IMR-90 (cell line): Measurements from ENCODE around the gene HDAC9. TPM values are rescaled to one million over a fixed set of nuclear protein-coding genes. Genes with fewer than 3 reads are reported as not detected.

Experiments
- ATAC-seq: fragments of 200-7000 bp; cut with Tn5 transposase; 2 replicates; pipeline ENCODE4 v1.9.1; 2020; ENCODE audit warnings: low read depth, mild to moderate bottlenecking, moderate library complexity
- BruUV-seq: library from RNA; stranded (reverse); fragments of 400-500 nt; replicated peaks from 2 replicates; lab custom pipeline; 2021; lab: Mats Ljungman, UMichigan
- CTCF ChIA-PET: fragments of 300-600 bp; formaldehyde crosslinking; extraction: SDS; loops from one replicate; lab custom pipeline; 2021; ENCODE audit warnings: antibody characterized with exemption; lab: Yijun Ruan, JAX
- POLR2A ChIA-PET: fragments of 300-600 bp; sonication (Branson Sonifier 250); formaldehyde crosslinking; loops from one replicate; lab custom pipeline; 2022; ENCODE audit warnings: antibody characterized with exemption; ENCODE audit not compliant: unreplicated experiment; lab: Charles Lee
- DNase-seq: peaks from one replicate; pipeline ENCODE4 v3.0.0; 2013
- H2AFZ ChIP-seq: replicated peaks from 2 replicates; pipeline ENCODE3; 2013; ENCODE audit warnings: low read length, mild to moderate bottlenecking; ENCODE audit not compliant: poor library complexity
- H2AK5ac ChIP-seq: 2 replicates; pipeline ENCODE4 v1.6.1; 2013; ENCODE audit warnings: low read depth, low read length, inconsistent platforms
- H2AK9ac ChIP-seq: replicated peaks from 2 replicates; pipeline ENCODE3; 2013; ENCODE audit warnings: mild to moderate bottlenecking, low read depth, low read length, moderate library complexity; ENCODE audit not compliant: poor library complexity
- H2BK120ac ChIP-seq: 2 replicates; pipeline ENCODE4 v1.6.1; 2013; ENCODE audit warnings: low read depth, low read length, inconsistent platforms
- H2BK15ac ChIP-seq: 3 replicates; pipeline ENCODE4 v1.6.1; 2013; ENCODE audit warnings: low read depth, low read length, inconsistent platforms
- H2BK20ac ChIP-seq: 2 replicates; pipeline ENCODE4 v1.6.1; 2013; ENCODE audit warnings: low read depth, mild to moderate bottlenecking, inconsistent platforms, low read length, moderate library complexity
- H2BK5ac ChIP-seq: 2 replicates; pipeline ENCODE4 v1.6.1; 2013; ENCODE audit warnings: mild to moderate bottlenecking, low read depth, low read length, inconsistent platforms; ENCODE audit not compliant: poor library complexity, severe bottlenecking
- H3K14ac ChIP-seq: replicated peaks from 2 replicates; pipeline ENCODE4 v1.6.1; 2013; ENCODE audit warnings: low read depth, low read length, inconsistent platforms
- H3K18ac ChIP-seq: 2 replicates; pipeline ENCODE4 v1.6.1; 2013; ENCODE audit warnings: low read depth, low read length, control low read depth
- H3K23ac ChIP-seq: 2 replicates; pipeline ENCODE4 v1.6.1; 2013; ENCODE audit warnings: low read depth, low read length, inconsistent platforms
- H3K27ac ChIP-seq: 2 replicates; pipeline ENCODE4 v1.5.1; 2013; ENCODE audit warnings: mild to moderate bottlenecking, control low read depth, low read length; ENCODE audit not compliant: insufficient read depth
- H3K27me3 ChIP-seq: 2 replicates; pipeline ENCODE4 v1.6.1; 2013; ENCODE audit warnings: low read length; ENCODE audit not compliant: control insufficient read depth, insufficient read depth
- H3K36me3 ChIP-seq: 2 replicates; pipeline ENCODE4 v1.6.1; 2013; ENCODE audit warnings: low read length, mixed read lengths; ENCODE audit not compliant: control insufficient read depth, insufficient read depth
- H3K4ac ChIP-seq: 2 replicates; pipeline ENCODE4 v1.6.1; 2013; ENCODE audit warnings: low read depth, low read length, inconsistent platforms
- H3K4me1 ChIP-seq: 2 replicates; pipeline ENCODE4 v1.6.1; 2013; ENCODE audit warnings: low read length, mixed read lengths; ENCODE audit not compliant: control insufficient read depth, insufficient read depth
- H3K4me2 ChIP-seq: 2 replicates; pipeline ENCODE4 v1.6.1; 2013; ENCODE audit warnings: low read depth, mild to moderate bottlenecking, control low read depth, low read length, moderate library complexity
- H3K4me3 ChIP-seq: 2 replicates; pipeline ENCODE4 v1.5.1; 2013; ENCODE audit warnings: low read depth, mild to moderate bottlenecking, control low read depth, low read length, moderate library complexity; ENCODE audit not compliant: insufficient read depth
- H3K56ac ChIP-seq: 2 replicates; pipeline ENCODE4 v1.6.1; 2013; ENCODE audit warnings: low read length, inconsistent platforms; ENCODE audit not compliant: insufficient read depth; ENCODE audit errors: extremely low read depth
- H3K79me1 ChIP-seq, 2 experiments: 2 replicates each; pipeline ENCODE4 v1.6.1; 2013; ENCODE audit warnings: low read length in 2 of 2, inconsistent platforms in 1 of 2, low read depth in 1 of 2
- H3K9ac ChIP-seq: 2 replicates; pipeline ENCODE4 v1.6.1; 2013; ENCODE audit warnings: low read depth, low read length, control low read depth
- H3K9me1 ChIP-seq: 2 replicates; pipeline ENCODE4 v1.6.1; 2013; ENCODE audit warnings: low read length, inconsistent platforms; ENCODE audit not compliant: insufficient read depth
- H3K9me3 ChIP-seq: 2 replicates; pipeline ENCODE4 v1.6.1; 2013; ENCODE audit warnings: low read length; ENCODE audit not compliant: control insufficient read depth, insufficient read depth
- H4K20me1 ChIP-seq: 2 replicates; pipeline ENCODE4 v1.6.1; 2013; ENCODE audit warnings: low read length, inconsistent platforms; ENCODE audit not compliant: insufficient read depth
- H4K5ac ChIP-seq: 2 replicates; pipeline ENCODE4 v1.6.1; 2013; ENCODE audit warnings: mild to moderate bottlenecking, low read depth, low read length, control low read depth
- H4K8ac ChIP-seq, 2 experiments: 2 replicates each; pipeline ENCODE4 v1.6.1; 2013; ENCODE audit warnings: low read depth in 2 of 2, low read length in 2 of 2, control low read depth in 1 of 2, inconsistent platforms in 1 of 2
- H4K91ac ChIP-seq: 2 replicates; pipeline ENCODE4 v1.6.1; 2013; ENCODE audit warnings: low read depth, low read length, inconsistent platforms; ENCODE audit not compliant: insufficient read depth
- CHD1 ChIP-seq: IDR thresholded peaks from 2 replicates; pipeline ENCODE4 v1.6.1; 2012; ENCODE audit warnings: low read depth, low read length, improper control_type of control experiment
- FOS ChIP-seq: fragments of 150-350 bp; IDR thresholded peaks from 2 replicates; pipeline ENCODE4 v1.6.1; 2016; ENCODE audit warnings: low read depth, low read length
- MAFK ChIP-seq: IDR thresholded peaks from 2 replicates; pipeline ENCODE4 v1.6.1; 2012; ENCODE audit warnings: low read depth, low read length, improper control_type of control experiment
- RAD21 ChIP-seq: IDR thresholded peaks from 2 replicates; pipeline ENCODE4 v1.6.1; 2012; ENCODE audit warnings: low read length, improper control_type of control experiment
- WGBS, 2 experiments: methylation state at CpG; one replicate each; pipeline versions ENCODE4 v1.1.5 to v1.1.7; 2013; ENCODE audit warnings: missing lambda C conversion rate in 2 of 2; ENCODE audit not compliant: insufficient read length in 1 of 2; ENCODE audit errors: extremely low coverage in 2 of 2; 5-methylcytosine and 5-hydroxymethylcytosine counted together
- dilution Hi-C: fragments of 300-500 bp; cut with HindIII; formaldehyde crosslinking; loops from one replicate; pipeline ENCODE4 v1.14.3; 2018; ENCODE audit warnings: low sequenced_read_pairs; ENCODE audit not compliant: unreplicated experiment
- in situ Hi-C: fragments of 300-500 bp; cut with MboI; formaldehyde crosslinking; loops from 3 replicates; pipeline ENCODE4 v1.14.3; 2019; ENCODE audit warnings: low sequenced_read_pairs, inconsistent platforms, mixed read lengths
- intact Hi-C: fragments of 100-400 bp; cut with micrococcal nuclease; formaldehyde crosslinking; loops from 2 replicates; pipeline ENCODE4 v1.10.0; 2022
- polyA plus RNA-seq, 3 experiments: library from polyadenylated mRNA; depleted of rRNA; stranded (reverse); fragments of >200 nt; gene quantifications; 2 replicates each; pipeline ENCODE4 v1.2.3, GENCODE V29; 2012; ENCODE audit warnings: low replicate concordance in 1 of 3
- total RNA-seq: library from RNA; depleted of rRNA; stranded (reverse); fragments of >200 nt; gene quantifications from 2 replicates; pipeline ENCODE4 v1.2.3, GENCODE V29; 2012
- TF ChIP-seq, protein P1 (sequence below): conservative IDR thresholded peaks from 2 replicates; pipeline ENCODE4 v1.5.1; 2012; ENCODE audit warnings: mild to moderate bottlenecking, low read depth, low read length, improper control_type of control experiment
- TF ChIP-seq, protein P2 (sequence below): fragments of 150-350 bp; IDR thresholded peaks from 2 replicates; pipeline ENCODE4 v1.6.1; 2016; ENCODE audit warnings: low read depth, mild to moderate bottlenecking, low read length, moderate library complexity, borderline replicate concordance

Gene HDAC9
- total and polyA plus RNA-seq, 2 of the 4 experiments (the other 2 are of a cell fraction) = 4.3 to 24.7 TPM

DNA sequence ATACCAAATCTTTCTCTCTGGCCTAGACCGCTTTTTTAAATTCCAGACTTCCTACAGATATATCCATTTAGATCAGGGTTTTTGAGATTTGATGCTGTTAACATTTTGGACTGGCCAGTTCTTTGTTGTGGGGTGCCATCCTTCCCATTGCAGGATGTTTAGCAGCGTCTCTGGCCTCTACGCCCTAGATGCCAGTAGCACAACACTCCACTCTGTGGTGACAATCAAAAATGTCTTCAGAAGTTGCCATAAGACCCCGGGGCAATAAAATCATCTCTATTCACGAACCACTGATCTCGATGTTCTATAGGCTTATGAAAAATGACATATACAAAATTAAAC, 46.3 kb downstream of the HDAC9 start:
- H4K5ac ChIP-seq = peak overlapping the region; percentile 50
- TF ChIP-seq CHD1 (no peak), RAD21 (no peak), FOS (no peak), MAFK (no peak)
- TF ChIP-seq, protein P1, sequence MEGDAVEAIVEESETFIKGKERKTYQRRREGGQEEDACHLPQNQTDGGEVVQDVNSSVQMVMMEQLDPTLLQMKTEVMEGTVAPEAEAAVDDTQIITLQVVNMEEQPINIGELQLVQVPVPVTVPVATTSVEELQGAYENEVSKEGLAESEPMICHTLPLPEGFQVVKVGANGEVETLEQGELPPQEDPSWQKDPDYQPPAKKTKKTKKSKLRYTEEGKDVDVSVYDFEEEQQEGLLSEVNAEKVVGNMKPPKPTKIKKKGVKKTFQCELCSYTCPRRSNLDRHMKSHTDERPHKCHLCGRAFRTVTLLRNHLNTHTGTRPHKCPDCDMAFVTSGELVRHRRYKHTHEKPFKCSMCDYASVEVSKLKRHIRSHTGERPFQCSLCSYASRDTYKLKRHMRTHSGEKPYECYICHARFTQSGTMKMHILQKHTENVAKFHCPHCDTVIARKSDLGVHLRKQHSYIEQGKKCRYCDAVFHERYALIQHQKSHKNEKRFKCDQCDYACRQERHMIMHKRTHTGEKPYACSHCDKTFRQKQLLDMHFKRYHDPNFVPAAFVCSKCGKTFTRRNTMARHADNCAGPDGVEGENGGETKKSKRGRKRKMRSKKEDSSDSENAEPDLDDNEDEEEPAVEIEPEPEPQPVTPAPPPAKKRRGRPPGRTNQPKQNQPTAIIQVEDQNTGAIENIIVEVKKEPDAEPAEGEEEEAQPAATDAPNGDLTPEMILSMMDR = no peak
- TF ChIP-seq, protein P2, sequence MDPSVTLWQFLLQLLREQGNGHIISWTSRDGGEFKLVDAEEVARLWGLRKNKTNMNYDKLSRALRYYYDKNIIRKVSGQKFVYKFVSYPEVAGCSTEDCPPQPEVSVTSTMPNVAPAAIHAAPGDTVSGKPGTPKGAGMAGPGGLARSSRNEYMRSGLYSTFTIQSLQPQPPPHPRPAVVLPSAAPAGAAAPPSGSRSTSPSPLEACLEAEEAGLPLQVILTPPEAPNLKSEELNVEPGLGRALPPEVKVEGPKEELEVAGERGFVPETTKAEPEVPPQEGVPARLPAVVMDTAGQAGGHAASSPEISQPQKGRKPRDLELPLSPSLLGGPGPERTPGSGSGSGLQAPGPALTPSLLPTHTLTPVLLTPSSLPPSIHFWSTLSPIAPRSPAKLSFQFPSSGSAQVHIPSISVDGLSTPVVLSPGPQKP = no peak
- peak overlapping the region; percentile 53 for H3K4ac ChIP-seq
- no peak overlapping the region for H3K4me3 ChIP-seq
- H3K27me3 ChIP-seq = no peaks in the 10 kb centered on the region
- H3K36me3 ChIP-seq = no peaks in the 10 kb centered on the region
- H3K18ac ChIP-seq = peak overlapping the region; percentile 91
- ATAC-seq (peak; percentile 59; the same call in 1 of the 2 replicates), DNase-seq (no peak)
- H3K9me3 ChIP-seq = no peaks in the 10 kb centered on the region
- no peaks in the 10 kb centered on the region for H4K20me1 ChIP-seq
- H3K4me2 ChIP-seq = peak overlapping the region; percentile 51
- peak overlapping the region; percentile 100 for H3K27ac ChIP-seq
- intact Hi-C loops = no loop called here
- peaks cover 7% of the 10 kb centered on the region for H3K4me1 ChIP-seq
- POLR2A ChIA-PET = interaction anchor here (0.6 kb wide), 1 partner anchor 14 kb away, joined by 3 read pairs; no protein-coding TSS in a partner anchor
- CTCF ChIA-PET = no interaction called here
- H3K9ac ChIP-seq = peak overlapping the region; percentile 58; the same call in 1 of the 2 replicates
- peak overlapping the region; percentile 65 to 78; a peak in 3 of 4 replicates for H4K8ac ChIP-seq
- H2AFZ ChIP-seq = no peak overlapping the region
- 0 out of 2 replicates have a peak overlapping the region, but pooled peaks have one; percentile 19 for H3K14ac ChIP-seq
- peak overlapping the region; percentile 48 for H2BK5ac ChIP-seq
- dilution Hi-C loops = no loop called here
- peak overlapping the region; percentile 3; the same call in 1 of the 2 replicates for H3K23ac ChIP-seq
- no peak overlapping the region for H3K56ac ChIP-seq
- peaks cover 0 to 5% of the 10 kb centered on the region in 2 experiments; a peak in 2 of 4 replicates for H3K79me1 ChIP-seq
- H2AK5ac ChIP-seq = peak overlapping the region; percentile 27; the same call in 1 of the 2 replicates
- 0 out of 2 replicates have a peak, but pooled peaks cover 4% of the 10 kb centered on the region for H3K9me1 ChIP-seq
- peak overlapping the region; percentile 30; the same call in 1 of the 2 replicates for H4K91ac ChIP-seq
- H2BK20ac ChIP-seq = peak overlapping the region; percentile 13; the same call in 1 of the 2 replicates
- no TSS peak for BruUV-seq
- 80% methylated on average over 2 of the region's 6 CpGs; no CpG with 5 or more reads in 1 of the 2 experiments for WGBS, 2 experiments
- H2BK120ac ChIP-seq = peak overlapping the region; percentile 52
- H2AK9ac ChIP-seq = no peak overlapping the region
- H2BK15ac ChIP-seq = peak overlapping the region; percentile 62; the same call in 1 of the 3 replicates
- in situ Hi-C loops = no loop called here
